8988T (cell line): ENCODE data around the gene GOLGA8Q.
"Not testable (repeated sequence)": the region's sequence is repeated elsewhere in the genome, so short reads cannot be mapped to it uniquely, and the experiment has no call there.

Experiments
- DNase-seq: peaks from one replicate; pipeline ENCODE4 v3.0.0; 2011

Gene GOLGA8Q, protein sequence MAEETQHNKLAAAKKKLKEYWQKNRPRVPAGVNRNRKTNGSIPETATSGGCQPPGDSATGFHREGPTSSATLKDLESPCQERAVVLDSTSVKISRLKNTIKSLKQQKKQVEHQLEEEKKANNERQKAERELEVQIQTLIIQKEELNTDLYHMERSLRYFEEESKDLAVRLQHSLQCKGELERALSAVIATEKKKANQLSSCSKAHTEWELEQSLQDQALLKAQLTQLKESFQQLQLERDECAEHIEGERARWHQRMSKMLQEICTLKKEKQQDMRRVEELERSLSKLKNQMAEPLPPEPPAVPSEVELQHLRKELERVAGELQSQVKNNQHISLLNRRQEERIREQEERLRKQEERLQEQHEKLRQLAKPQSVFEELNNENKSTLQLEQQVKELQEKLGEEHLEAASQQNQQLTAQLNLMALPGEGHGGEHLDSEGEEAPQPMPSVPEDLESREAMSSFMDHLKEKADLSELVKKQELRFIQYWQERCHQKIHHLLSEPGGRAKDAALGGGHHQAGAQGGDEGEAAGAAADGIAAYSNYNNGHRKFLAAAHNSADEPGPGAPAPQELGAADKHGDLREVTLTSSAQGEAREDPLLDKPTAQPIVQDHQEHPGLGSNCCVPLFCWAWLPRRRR

DNA sequence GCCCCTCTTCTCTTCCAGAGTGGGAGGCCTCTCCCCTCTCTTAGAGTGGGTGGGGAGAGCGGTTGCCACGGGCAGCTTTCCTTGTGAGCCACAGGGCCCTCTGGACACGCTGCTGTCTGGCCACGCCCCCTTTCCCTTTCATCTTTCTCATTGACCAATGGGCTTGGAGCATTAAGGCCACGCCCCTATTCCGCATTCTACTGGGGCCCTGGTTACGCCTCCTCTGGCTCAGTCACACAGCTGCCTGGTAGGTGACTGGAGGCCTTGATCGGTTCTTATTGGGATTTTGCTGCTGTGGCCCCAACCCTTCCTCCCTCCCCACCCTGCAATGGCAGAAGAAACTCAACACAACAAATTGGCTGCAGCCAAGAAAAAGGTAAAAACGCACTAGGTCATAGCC is at the start of gene GOLGA8Q:
Gene GOLGA8Q (plus strand): TSS at position 301 of the 400 bp plus-strand sequence. CDS start 28 bp downstream, at position 329.
- not testable (repeated sequence) for DNase-seq

GRCh38 chr15:30502904-30503781 is 48.7 kb upstream of the GOLGA8Q start:
- not testable (repeated sequence) for DNase-seq

DNA sequence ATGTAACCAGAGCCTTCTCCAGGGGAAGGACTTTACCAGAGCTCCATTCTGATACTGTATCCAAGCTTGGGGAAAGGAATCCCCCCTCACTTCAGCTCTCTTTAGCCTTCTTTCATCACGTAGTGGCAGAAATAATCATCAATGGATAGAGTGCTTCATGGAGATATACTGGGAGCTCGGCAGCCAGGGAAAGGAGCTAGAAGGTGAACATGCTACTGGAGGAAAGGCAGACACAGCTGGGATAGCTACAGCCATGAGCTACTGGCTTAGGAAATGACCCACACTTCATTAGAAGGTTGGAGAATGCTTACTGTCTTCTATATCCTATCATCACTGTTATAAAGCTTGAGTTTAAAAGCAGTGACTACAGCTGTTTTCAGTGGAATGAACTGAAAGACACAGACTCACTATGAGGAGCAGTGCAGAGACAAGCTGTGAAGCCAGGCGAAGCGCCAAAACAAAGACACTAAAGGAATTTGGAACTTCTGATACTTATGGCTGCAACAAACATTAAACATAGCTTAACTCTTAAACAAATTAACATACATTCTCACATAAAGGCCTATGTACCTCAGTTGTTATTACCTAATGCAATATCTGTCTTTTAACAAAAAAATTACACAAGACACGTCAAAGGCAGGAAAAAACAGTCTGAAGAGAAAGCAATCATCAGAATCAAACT is 47.5 kb upstream of the GOLGA8Q start:
- not testable (repeated sequence) for DNase-seq

GRCh38 chr15:30514545-30514944 is 37.3 kb upstream of the GOLGA8Q start:
- DNase-seq: not testable (repeated sequence)

DNA sequence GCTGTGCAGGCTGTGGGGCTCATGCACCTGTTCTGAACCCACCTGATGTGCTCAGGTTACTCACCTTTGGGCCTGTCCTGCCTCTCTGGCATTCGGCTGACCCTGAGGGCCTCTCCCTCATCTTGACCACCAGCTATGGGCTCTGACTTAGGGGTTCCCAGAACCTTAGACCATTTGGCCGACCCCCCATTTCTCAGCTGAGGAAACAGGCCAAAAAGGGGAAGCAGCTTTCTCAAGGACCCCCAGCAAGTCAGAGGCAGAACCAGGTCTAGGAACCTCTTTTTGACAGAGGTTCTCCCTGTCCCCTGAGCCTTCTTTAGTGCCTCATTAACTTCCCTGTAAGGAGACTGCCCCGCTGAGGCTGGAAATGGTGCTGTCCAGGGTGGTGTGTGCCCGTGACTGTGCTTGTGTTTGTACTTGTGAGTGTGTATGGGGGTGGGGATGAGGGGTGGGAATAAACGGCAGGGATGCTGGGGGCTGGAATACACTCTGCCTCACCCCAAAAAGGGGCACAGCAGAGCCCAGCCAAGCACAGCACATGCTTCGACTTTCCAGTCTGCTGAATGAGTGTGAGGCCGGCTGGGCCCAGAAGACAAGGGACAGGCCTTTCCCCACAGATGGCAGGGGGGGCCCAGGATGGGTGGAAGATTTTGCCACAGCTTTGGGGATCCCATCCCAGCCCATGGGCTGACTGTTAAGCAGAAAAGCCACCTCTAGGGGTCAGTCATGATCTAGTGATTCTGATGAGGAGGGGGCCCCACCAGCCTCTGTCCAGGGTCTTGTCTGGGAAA is 28.2 kb upstream of the GOLGA8Q start:
- DNase-seq: not testable (repeated sequence)

DNA sequence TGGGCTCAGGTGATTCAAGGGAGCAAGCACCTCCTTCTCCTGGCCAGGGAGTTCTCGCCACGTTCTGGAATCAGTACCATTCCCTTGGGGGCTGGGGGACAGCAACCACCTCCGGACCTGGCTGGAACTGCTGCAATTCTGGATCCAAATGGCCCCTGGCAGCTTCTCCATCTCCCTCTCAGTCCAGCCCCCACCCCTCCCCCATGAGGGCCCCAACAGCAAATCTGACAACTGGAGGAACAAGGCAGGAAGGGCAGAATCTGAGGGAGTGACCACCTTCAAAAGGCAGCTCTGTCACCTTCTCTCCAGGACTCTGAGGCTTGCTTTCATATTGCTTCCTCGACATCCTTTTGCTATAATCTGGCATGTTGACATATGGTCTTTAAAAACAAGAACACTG is 25.9 kb upstream of the GOLGA8Q start:
- not testable (repeated sequence) for DNase-seq

- not testable (repeated sequence) for DNase-seq
These were observed 22.8 kb upstream of the GOLGA8Q start for GRCh38 chr15:30529049-30529448.

DNA sequence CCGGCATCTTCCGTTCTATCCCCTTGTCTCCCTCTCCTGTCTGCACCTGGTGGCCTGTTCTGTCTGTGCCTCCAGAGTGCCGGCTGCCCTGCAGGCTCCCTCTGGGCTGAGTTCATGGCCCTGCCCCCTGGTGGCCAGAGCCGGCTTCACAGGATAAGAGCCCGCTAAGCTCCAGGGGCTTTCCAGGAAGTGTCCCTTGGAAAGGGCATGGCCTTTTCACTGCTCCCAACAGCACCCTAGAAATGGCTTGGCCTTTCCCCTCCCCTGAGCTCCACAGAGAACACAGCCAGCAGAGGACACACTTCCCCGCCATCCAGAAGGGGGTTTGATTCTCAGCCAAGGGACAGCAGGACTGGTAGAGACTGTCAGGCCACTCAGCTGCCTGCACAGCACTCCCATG is 15.1 kb downstream of the GOLGA8Q start:
- not testable (repeated sequence) for DNase-seq

GRCh38 chr15:30573012-30573491 is 21.2 kb downstream of the GOLGA8Q start:
- not testable (repeated sequence) for DNase-seq

- not testable (repeated sequence) for DNase-seq
These were observed 27.6 kb downstream of the GOLGA8Q start for GRCh38 chr15:30579394-30579970.

- DNase-seq: not testable (repeated sequence)
These were observed 28.9 kb downstream of the GOLGA8Q start for GRCh38 chr15:30580716-30581115.

- DNase-seq: not testable (repeated sequence)
These were observed 47.1 kb downstream of the GOLGA8Q start for GRCh38 chr15:30598953-30599352.

DNA sequence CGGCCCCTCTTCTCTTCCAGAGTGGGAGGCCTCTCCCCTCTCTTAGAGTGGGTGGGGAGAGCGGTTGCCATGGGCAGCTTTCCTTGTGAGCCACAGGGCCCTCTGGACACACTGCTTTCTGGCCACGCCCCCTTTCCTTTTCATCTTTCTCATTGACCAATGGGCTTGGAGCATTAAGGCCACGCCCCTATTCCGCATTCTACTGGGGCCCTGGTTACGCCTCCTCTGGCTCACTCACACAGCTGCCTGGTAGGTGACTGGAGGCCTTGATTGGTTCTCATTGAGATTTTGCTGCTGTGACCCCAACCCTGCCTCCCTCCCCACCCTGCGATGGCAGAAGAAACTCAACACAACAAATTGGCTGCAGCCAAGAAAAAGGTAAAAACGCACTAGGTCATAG is 51.9 kb downstream of the GOLGA8Q start, which contains the start of gene GOLGA8H:
Gene GOLGA8H (plus strand): TSS at position 233 of the 400 bp plus-strand sequence. CDS start 98 bp downstream, at position 331.
- DNase-seq: not testable (repeated sequence)
